HG03442 (cell line): ENCODE measurements around the gene ARHGEF12.
A peak's percentile ranks its signal among the peaks of the same experiment; 100 is the strongest.
"Not testable (repeated sequence)": the region's sequence is repeated elsewhere in the genome, so short reads cannot be mapped to it uniquely, and the experiment has no call there.

Experiments used
- ATAC-seq: cut with Tn5 transposase; IDR thresholded peaks from one replicate; pipeline ENCODE4 v1.9.1; 2021; ENCODE audit warnings: mild to moderate bottlenecking, moderate library complexity; ENCODE audit not compliant: unreplicated experiment

The ARHGEF12 gene

DNA sequence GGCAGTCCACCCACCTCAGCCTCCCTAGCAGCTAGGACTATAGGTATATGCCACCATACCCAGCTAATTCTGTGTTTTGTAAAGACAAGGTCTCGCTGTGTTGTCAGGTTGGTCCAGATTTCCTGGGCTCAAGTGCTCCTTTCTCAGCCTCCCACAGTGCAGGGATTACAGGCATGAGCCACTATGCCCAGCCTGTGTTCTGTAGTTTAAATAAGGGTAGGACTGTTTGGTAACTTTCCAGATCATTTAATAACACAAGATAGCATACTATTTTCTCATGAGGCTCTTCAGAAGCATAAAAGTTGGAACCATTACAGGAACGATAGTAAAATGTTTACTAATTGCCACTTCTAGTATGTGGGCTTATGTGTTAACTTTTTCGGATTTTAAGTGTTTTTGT is 137.3 kb downstream of the ARHGEF12 start:
- no peak for ATAC-seq

DNA sequence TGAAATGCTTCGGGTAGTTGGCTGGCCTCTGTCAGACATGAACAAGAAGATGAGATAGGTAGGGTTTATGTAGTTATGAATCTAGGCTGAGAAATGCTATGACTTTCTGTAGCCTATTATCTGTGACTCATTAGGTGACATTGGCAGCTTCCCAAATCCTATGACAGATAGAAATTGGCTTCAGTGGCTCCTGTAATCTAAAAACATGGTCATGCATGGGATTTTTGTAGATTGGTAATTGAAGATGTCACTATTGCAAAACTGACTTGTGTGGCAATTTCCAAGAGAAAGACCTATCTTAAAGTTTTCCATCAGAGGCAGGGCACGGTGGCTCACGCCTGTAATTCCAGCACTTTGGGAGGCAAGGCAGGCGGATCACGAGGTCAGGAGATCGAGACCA is 145.9 kb downstream of the ARHGEF12 start:
- no peak for ATAC-seq

DNA sequence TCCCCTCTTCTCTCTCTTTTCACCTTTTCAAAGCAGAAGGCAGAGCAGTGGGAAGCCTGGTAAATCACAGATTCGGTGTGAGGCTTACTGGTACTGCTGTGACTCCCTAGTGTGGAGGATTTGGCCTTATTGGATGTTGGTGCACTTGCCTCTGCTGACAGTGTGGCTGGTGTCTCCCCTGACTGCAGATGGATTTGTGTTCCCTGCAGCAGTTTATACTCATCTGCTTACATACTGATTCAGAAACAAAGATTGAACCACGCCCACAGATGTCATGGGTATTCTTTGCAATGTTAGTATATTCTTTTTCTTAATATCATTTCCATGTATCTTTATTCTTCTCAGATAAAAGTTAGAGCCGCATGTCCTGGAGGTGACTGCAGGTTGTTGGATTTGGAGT is 148.5 kb downstream of the ARHGEF12 start:
- ATAC-seq, result no peak

DNA sequence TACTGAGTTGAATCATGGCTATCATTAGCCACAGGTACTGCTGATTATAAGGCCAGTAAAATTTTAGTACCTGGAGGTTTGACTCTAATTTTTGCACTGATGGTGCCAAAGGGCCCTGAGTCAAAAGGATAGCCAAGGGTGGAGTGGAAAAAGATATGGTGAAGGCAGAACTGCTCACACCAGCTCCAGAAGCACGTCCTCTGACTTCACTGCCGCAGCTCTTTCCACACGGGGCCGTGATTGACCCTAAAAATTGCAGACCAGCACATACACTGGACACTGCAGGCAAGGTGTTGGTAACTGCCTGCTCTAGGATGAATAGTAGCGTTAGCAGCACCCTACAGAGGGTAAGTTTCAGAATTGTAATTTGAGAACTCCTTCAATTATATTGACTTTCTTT is 149.9 kb downstream of the ARHGEF12 start:
- no peak for ATAC-seq

DNA sequence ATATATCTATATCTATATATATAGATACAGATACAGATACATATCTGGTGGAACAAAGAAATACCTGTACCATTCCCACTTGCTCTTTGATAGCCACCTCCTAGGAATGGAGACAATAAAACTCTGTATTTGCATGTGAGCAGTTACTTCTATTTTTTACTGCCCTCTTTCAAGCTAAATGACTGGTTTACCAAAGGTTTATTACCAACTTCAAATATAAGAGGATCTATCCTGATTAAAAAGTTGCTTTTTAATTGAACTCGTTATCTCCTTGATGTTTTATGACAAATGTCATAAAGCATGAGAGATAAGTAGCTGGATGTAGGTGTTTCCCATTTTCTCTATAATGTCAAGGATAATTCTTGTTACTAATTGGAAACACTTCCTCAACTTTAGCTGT is 153.6 kb downstream of the ARHGEF12 start:
- ATAC-seq, result no peak

DNA sequence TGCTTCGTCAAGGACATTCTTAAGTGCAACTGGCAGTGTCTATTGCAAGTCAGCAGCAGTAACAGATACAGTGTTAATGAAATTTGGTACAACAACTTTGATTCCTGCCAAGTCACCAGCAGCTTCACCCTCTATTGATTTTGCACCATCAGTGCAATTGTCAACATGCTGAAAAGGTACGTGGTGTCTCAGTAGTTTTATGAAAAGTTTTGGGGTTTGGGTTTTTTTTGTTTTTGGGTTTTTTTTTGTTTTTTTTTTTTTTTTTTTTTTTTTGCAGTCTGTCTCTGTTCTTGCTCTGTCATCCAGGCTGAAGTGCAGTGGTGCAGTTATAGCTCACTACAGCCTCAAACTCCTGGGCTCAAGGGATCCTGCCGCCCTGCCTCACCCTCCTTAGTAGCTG is 156.3 kb downstream of the ARHGEF12 start:
- ATAC-seq, result no peak

DNA sequence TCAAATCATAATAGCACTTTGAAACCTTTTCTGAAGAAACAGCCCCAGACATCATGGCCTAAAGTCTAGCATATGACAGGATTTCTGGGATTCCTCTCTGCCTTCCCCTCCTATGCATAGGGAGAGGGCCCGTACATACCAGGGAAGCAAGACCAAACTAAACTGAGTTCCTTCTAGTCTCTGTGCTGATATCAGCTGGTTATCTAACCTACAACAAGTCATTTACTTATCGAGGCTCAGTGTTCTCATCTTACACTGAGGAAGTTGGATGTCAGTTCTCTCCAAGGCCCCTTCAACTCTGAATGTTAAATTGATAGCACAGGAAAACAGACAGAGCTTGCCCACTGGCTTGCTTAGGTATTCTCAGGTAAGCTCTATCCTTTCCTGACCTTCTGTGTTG is 158.4 kb downstream of the ARHGEF12 start:
- no peak for ATAC-seq

DNA sequence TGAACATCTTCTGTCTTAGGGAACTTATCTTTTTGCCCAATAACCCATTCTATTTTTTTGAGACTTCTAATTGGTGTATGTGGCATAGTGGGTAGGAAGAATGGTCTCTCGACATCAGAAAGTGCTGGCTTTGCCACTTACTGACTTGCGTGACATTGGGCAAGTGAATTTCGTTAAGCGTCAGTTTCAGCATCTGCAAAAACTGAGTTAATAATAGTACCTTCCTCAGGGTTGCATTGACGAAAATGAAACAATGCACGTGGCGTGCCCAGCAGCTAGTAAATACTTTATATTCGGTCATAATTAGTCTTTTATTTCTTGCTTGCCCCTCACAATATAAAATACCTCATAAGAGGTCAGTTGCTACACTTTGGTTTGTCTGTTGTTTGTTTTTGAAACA is 162.9 kb downstream of the ARHGEF12 start:
- no peak for ATAC-seq

DNA sequence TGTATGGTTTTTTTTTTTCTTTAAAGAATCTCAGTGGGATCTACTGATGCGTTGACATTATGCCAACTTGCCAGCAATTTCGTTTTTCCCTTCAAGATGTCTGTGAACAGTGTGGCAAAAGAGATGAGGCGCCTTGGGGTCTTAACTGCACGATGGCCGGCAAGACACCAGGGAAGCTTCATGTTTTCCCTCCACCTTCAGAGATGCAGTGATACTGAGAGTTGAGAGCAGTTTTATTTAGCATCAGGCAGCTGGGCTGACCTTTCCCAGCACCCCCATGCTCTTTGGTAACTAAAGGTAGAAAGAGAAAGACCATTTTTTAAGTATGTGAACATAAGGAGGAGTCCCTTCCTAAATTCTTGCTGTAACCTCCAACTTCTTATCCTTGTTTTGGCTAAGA is 163.6 kb downstream of the ARHGEF12 start:
- ATAC-seq, result no peak

DNA sequence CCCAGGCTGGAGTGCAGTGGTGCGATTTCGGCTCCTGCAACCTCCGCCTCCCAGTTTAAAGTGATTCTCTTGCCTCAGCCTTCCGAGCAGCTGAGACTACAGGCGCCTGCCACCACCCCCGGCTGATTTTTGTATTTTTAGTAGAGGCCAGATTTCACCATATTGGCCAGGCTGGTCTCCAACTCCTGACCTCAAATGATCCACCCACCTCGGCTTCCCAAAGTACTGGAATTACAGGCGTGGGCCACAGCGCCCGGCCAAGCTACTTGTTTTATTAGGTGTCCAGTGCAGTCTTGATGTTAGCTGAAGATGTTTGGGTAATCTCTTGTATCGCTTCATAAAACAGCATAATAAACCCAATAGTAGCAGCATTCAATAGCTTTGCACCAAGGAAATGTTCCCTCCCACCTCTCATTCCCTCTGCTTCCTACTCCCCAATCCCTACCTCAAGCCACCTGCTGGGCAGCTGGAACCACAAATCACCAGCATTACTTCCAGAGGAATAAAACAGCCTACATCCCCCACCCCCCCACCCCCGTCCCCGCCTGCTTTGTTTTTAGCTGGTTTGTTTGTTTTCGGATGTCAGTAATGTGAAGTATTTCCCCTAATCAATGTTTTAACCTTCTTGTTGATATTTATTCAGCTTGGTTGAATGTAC is 164.3 kb downstream of the ARHGEF12 start:
- no peak for ATAC-seq

DNA sequence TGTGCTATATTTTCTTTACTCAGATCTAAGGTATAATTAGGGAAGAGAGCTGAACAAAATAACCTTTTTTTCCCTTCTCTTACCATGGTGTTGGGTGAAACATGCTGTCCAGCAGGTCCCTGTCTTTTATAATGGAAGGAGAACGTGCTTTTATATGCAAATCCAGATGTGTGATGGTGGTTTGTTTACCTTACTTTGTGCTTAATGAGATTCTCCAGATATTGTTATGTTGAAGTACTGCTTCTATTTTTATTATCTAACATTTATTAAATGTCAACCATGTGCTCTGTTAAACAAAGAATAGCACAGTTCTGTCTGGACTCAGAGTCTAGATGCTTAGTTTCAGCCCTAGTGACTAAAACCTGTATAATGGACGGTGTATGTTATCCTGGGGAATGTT is 165.2 kb downstream of the ARHGEF12 start:
- no peak for ATAC-seq

DNA sequence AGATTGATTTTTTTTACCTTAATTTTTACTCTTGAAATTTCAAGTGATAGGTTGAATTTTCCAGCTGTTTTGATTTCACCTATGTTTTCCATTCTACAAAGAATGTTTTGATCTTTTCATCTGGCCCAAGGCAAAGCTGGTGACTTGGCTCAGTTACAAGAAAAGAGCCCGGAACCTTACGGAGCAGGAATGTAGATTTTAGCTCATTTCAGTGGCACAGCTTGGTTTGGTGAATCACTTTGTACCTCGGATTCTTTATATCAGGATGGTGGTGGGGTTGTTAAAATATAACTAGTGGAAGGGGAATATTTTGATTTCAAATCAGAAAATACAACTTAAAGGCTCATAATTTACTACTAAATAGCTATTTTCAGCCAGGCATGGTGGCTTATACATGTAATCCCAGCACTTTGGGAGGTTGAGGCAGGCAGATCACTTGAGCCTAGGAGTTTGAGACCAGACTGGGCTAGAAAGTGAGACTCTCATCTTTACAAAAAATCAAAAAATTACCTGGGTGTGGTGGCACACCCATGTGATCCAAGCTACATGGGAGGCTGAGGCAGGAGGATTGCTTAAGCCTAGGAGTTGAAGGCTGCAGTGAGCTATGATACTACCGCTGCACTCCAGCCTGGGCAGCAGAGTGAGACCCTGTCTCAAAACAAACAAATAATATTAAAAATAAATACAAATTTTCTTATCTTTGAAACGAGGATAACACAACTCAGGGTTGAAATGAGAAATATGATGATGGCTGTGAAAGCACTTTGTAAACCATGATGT is 166.0 kb downstream of the ARHGEF12 start:
- no peak for ATAC-seq

DNA sequence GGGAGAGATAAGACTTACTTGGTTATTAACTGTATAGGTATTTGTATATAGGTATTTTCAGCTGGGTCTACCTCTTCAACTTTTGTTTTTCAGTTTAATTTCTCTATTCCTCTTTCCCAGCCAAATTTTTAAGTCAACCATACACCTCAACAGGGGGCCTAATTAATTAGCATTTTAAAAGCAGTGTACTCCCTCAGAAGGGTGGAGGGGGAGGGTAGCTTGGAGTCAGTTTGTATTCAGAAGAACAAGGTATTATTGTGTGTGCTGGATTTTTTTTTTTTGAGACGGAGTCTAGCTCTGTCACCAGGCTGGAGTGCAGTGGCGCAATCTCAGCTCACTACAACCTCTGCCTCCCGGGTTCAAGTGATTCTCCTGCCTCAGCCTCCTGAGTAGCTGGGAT is 167.3 kb downstream of the ARHGEF12 start:
- ATAC-seq, result not testable (repeated sequence)

DNA sequence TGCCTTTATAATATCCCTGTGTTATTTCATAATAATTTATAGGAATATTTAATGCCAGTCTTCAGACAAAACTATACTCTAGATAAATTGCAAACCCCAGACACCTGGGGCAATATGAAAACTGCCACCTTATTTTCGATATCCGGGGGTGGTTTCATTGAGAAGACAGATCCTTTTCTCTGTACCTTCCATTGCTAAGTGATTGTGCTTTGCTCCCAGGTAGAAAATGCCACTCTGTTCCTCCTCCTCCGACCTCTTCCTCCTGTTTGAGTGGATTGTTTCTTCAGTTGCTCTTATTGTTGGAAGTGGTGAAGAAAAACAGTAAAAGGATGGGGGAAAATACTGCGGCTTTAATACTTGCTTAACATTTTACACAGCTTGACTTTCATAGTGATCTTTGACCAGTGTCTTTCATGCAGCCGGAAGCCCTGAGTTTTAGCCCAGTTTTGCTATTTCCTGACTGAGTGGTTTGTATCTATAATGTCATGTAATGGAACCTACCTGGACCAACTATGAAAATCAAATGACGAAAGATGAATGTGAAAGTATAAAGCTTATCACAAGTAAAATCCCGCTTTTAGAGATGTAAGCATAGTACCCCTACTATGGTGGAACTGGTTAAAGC is 169.7 kb downstream of the ARHGEF12 start:
- ATAC-seq, result no peak

DNA sequence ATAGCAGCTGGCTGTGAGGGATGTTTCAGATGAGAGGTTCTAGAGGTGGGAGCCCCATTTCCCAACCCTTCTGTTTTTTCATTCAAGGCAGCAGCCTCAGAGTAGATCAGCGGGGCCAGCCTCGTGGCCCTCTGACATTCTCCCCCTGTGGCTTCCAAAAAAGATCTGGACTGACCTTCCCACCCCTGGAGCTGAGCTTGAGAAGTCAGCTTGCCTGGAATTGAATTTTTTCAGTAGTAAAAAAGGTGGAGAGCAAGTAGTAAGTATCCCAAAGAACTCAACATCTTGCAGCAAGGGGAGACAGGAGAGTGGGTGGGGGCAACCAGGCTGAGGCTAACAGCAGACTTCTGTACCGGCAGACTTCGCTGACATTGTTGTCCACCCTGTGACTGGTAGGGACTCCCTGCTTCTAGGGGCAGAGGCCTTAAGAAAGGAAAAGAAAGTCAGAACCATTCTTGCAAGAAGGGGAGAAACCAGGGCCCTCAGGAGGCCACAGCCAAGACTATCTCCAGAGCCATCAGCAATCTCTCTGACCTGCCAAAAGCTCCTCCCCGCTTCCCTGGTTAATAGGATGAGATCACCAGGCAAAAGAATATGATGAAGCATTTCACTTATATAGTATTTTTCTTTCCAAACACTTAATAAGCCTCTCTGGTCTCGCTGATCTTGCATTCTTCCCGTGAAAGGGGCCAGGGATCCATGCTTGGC is 173.3 kb downstream of the ARHGEF12 start:
- no peak for ATAC-seq

DNA sequence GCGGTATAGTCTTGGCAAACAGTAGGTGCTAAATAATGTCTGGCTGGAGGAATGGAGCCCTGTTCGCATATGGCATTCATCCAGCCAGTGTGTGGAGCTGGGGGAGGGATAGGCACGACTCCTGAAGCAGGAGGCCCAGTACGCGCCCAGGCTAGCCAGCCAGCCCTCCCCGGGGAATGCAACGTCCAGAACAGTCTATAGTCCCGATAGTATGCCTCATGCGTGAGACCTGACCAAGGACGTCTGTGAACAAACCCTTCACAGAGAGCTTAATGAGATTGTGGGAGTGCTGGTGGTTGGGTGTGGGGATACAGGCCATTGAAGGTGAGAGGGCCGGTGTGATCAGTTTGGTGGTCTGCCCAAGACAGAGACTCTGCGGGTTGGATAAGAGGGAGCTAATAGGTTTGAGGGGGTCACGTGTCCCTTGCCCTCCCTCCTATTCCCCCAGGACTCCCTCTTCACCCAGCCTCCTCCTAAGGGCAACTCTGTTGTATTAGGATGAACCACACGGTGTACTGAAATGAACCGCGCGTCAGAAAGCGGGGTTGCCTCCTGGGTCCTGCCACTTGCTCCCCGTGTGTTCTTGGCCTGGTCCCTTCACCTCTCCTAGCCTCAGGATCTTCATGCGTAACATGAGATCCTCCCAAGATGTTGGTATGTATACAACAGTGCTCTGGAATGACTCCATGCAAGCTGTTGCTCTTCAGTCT is 174.3 kb downstream of the ARHGEF12 start:
- no peak for ATAC-seq

DNA sequence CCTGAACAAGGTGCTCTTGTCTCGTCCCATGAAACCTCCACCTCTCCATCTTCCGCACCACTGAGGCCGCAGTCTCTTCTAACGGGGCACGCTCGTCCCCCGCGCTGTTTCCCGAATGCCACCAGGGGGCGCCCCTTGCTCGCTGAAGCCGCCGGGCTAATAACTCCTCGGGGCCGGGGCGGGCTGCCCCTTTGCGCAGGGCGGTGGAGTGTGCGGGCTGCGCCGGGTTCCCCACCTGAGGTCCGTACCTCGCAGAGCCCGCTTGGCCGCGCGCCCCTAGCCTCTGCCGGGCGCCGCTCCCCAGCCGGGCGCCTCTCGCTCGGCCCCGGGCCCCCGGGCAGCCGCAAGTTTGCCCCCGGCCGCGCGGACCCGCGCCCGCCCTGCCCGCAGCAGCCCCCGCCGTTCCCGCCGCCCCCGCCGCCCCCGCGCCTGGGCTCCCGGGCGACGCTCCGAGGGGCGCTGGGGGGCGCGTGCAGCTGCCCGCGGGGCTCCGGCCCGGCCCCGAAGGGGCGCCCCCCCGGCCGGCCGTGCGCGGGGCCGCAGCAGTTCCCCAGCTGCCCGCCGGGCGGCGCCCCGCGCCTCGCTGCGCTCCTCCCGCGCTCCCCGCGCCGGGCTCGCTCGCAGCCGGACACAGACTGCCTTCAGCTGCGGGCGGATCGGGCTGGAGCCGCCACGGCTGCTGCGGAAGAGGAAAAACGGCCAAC is 175.1 kb downstream of the ARHGEF12 start, which contains the start of gene GRIK4:
GRIK4 (plus strand) TSS at position 633 of the 704 bp plus-strand sequence. CDS start 148,571 bp downstream, outside the sequence.
- peak; percentile 83 for ATAC-seq

DNA sequence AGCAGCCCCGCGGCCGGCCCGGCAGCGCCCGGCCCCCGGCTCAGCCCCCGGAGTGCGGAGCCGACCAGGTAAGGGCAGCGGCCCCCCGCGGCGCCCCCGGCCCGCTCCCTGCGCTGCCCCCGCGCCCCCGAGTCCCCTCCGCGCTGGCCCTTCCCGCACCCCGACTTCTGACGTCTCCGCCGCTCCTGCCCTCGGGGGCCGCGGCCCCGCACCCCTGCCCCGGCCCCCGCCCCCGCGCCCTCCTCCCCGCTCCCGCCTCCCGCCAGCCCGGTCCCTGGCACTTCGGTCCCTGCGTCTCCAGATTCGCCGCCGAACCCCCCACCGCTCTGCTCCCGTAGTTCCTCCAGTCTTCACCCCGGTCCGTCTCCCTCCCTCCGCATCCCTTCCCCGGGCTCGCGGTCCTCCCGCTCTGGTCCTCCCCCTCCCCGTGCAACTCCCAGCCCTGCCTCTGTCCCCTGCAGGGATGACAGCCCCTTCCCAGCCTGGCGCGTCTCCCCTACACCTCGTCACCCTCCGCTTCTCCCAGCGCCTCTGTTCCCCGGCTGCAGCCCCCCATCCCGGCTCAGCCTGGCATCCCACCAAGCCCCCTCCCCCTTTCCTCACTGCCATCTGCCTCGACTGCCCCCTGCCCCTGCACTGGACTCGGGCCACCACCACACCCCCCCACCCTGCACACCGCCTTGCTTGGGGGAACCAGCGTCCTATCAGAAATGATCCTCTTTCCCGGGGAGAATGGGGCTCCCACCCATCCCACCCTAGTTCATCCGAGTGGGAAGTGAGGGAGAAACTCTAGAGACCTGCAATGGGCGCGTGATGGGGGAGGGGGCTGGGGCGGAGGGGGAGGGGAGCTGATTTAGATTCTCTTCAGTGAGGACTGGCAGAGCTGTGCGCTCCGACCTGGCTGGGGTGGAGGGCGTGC is 175.9 kb downstream of the ARHGEF12 start:
- no peak for ATAC-seq
